NCI-H345 treated with DMSO at 0.1 percent for 48 hours (cell line): Measurements from ENCODE around the gene SRPK2.
"Not testable (repeated sequence)": the region's sequence is repeated elsewhere in the genome, so short reads cannot be mapped to it uniquely, and the experiment has no call there.

Source experiments
- DNase-seq: peaks from one replicate; lab custom pipeline; 2025; ENCODE audit not compliant: unreplicated experiment; lab: John Stamatoyannopoulos, UW

Gene SRPK2

GRCh38 chr7:105304040-105304895 is 84.5 kb downstream of the SRPK2 start:
- no peak for DNase-seq

- DNase-seq: not testable (repeated sequence)
Measured at GRCh38 chr7:105300587-105300986, 88.1 kb downstream of the SRPK2 start.

GRCh38 chr7:105298439-105298894 is 90.3 kb downstream of the SRPK2 start:
- no peak for DNase-seq

- no peak for DNase-seq
Measured at GRCh38 chr7:105297985-105298384, 90.7 kb downstream of the SRPK2 start.

- no peak for DNase-seq
Measured at GRCh38 chr7:105297309-105297708, 91.4 kb downstream of the SRPK2 start.

GRCh38 chr7:105296491-105296890 is 92.2 kb downstream of the SRPK2 start:
- DNase-seq: no peak

- no peak for DNase-seq
Measured at GRCh38 chr7:105295596-105296352, 92.9 kb downstream of the SRPK2 start.

GRCh38 chr7:105294482-105294881 is 94.2 kb downstream of the SRPK2 start:
- DNase-seq: not testable (repeated sequence)

- no peak for DNase-seq
Measured at GRCh38 chr7:105289704-105290103, 99.0 kb downstream of the SRPK2 start.

- no peak for DNase-seq
Measured at GRCh38 chr7:105286441-105286840, 102.3 kb downstream of the SRPK2 start.

GRCh38 chr7:105285118-105285874 is 103.4 kb downstream of the SRPK2 start:
- DNase-seq: no peak

- no peak for DNase-seq
Measured at GRCh38 chr7:105284014-105284413, 104.7 kb downstream of the SRPK2 start.

GRCh38 chr7:105281966-105282365 is 106.8 kb downstream of the SRPK2 start:
- no peak for DNase-seq

- DNase-seq: no peak
Measured at GRCh38 chr7:105279688-105280007, 109.1 kb downstream of the SRPK2 start.

GRCh38 chr7:105278973-105279687 is 109.6 kb downstream of the SRPK2 start:
- no peak for DNase-seq

GRCh38 chr7:105278565-105278964 is 110.2 kb downstream of the SRPK2 start:
- no peak for DNase-seq

- DNase-seq: no peak
Measured at GRCh38 chr7:105277341-105277740, 111.4 kb downstream of the SRPK2 start.

- no peak for DNase-seq
Measured at GRCh38 chr7:105270117-105270516, 118.6 kb downstream of the SRPK2 start.

GRCh38 chr7:105269397-105269796 is 119.3 kb downstream of the SRPK2 start:
- DNase-seq: no peak

GRCh38 chr7:105268511-105269392 is 120.0 kb downstream of the SRPK2 start:
- DNase-seq: no peak
